HEK293 (cell line): Measurements from ENCODE around the gene CSPG4.

Experiments
- BCL11B ChIP-seq: fragments of 450-650 bp; formaldehyde crosslinking; IDR thresholded peaks from 2 replicates; pipeline ENCODE4 v1.5.1; 2016; ENCODE audit warnings: low read depth, missing biosample characterization, missing genetic modification characterization
- FEZF1 ChIP-seq: fragments of 450-650 bp; formaldehyde crosslinking; IDR thresholded peaks from 2 replicates; pipeline ENCODE4 v1.5.1; 2016; ENCODE audit warnings: missing biosample characterization, missing genetic modification characterization
- GLIS1 ChIP-seq: fragments of 450-650 bp; formaldehyde crosslinking; IDR thresholded peaks from 2 replicates; pipeline ENCODE4 v1.5.1; 2016; ENCODE audit warnings: missing biosample characterization, missing genetic modification characterization
- MEIS1 ChIP-seq: sonication (generic); formaldehyde crosslinking; IDR thresholded peaks from 2 replicates; pipeline ENCODE4 v1.8.1; 2022; ENCODE audit warnings: missing genetic modification reagents, mild to moderate bottlenecking, borderline replicate concordance
- PATZ1 ChIP-seq: fragments of 450-650 bp; formaldehyde crosslinking; IDR thresholded peaks from 2 replicates; pipeline ENCODE4 v1.5.1; 2016; ENCODE audit warnings: missing biosample characterization, missing genetic modification characterization
- PBX3 ChIP-seq: sonication (generic); formaldehyde crosslinking; IDR thresholded peaks from 2 replicates; pipeline ENCODE4 v1.8.1; 2022; ENCODE audit warnings: mild to moderate bottlenecking, moderate library complexity, missing genetic modification reagents
- SP3 ChIP-seq: fragments of 450-650 bp; formaldehyde crosslinking; IDR thresholded peaks from 2 replicates; pipeline ENCODE4 v1.5.1; 2016; ENCODE audit warnings: missing biosample characterization, missing genetic modification characterization
- TRIM28 ChIP-seq: IDR thresholded peaks from 2 replicates; pipeline ENCODE4 v1.6.1; 2011; ENCODE audit warnings: low read length, control low read depth, borderline replicate concordance
- ZBTB11 ChIP-seq: fragments of 450-650 bp; formaldehyde crosslinking; conservative IDR thresholded peaks from 2 replicates; pipeline ENCODE4 v1.5.1; 2016; ENCODE audit warnings: low read depth, missing biosample characterization, missing genetic modification characterization
- ZBTB17 ChIP-seq: fragments of 450-650 bp; formaldehyde crosslinking; IDR thresholded peaks from 2 replicates; pipeline ENCODE4 v1.5.1; 2016; ENCODE audit warnings: missing biosample characterization, missing genetic modification characterization
- ZBTB26 ChIP-seq: fragments of 450-650 bp; formaldehyde crosslinking; optimal IDR thresholded peaks from 2 replicates; pipeline ENCODE3; 2016; ENCODE audit warnings: missing biosample characterization, mild to moderate bottlenecking, missing genetic modification characterization
- ZBTB49 ChIP-seq: fragments of 450-650 bp; formaldehyde crosslinking; IDR thresholded peaks from 2 replicates; pipeline ENCODE4 v1.5.1; 2016; ENCODE audit warnings: missing biosample characterization, missing genetic modification characterization, low read depth
- ZNF140 ChIP-seq: fragments of 450-650 bp; formaldehyde crosslinking; IDR thresholded peaks from 2 replicates; pipeline ENCODE4 v1.5.1; 2016; ENCODE audit warnings: missing biosample characterization, missing genetic modification characterization
- ZNF157 ChIP-seq: fragments of 450-650 bp; formaldehyde crosslinking; IDR thresholded peaks from 2 replicates; pipeline ENCODE4 v1.5.1; 2016; ENCODE audit warnings: missing biosample characterization, missing genetic modification characterization
- ZNF24 ChIP-seq: fragments of 450-650 bp; formaldehyde crosslinking; IDR thresholded peaks from 2 replicates; pipeline ENCODE4 v1.5.1; 2016; ENCODE audit warnings: missing biosample characterization, missing genetic modification characterization
- ZNF350 ChIP-seq: fragments of 450-650 bp; formaldehyde crosslinking; IDR thresholded peaks from 2 replicates; pipeline ENCODE4 v1.5.0; 2017; ENCODE audit warnings: missing biosample characterization, mild to moderate bottlenecking, missing genetic modification characterization
- ZNF362 ChIP-seq: fragments of 450-650 bp; formaldehyde crosslinking; IDR thresholded peaks from 2 replicates; pipeline ENCODE4 v1.5.1; 2016; ENCODE audit warnings: missing biosample characterization, missing genetic modification characterization
- ZNF423 ChIP-seq: fragments of 450-650 bp; formaldehyde crosslinking; IDR thresholded peaks from 2 replicates; pipeline ENCODE4 v1.5.1; 2016; ENCODE audit warnings: missing biosample characterization, missing genetic modification characterization
- ZNF449 ChIP-seq: fragments of 450-650 bp; formaldehyde crosslinking; IDR thresholded peaks from 2 replicates; pipeline ENCODE4 v1.5.1; 2017; ENCODE audit warnings: missing biosample characterization, mild to moderate bottlenecking, missing genetic modification characterization, moderate library complexity
- ZNF473 ChIP-seq: fragments of 450-650 bp; formaldehyde crosslinking; IDR thresholded peaks from 2 replicates; pipeline ENCODE4 v1.5.1; 2017; ENCODE audit warnings: missing biosample characterization, missing genetic modification characterization
- ZNF548 ChIP-seq: fragments of 450-650 bp; formaldehyde crosslinking; IDR thresholded peaks from 2 replicates; pipeline ENCODE4 v1.5.1; 2016; ENCODE audit warnings: missing biosample characterization, missing genetic modification characterization
- ZNF624 ChIP-seq: fragments of 450-650 bp; formaldehyde crosslinking; IDR thresholded peaks from 2 replicates; pipeline ENCODE4 v1.5.1; 2017; ENCODE audit warnings: missing biosample characterization, missing genetic modification characterization
- ZNF777 ChIP-seq: fragments of 450-650 bp; formaldehyde crosslinking; IDR thresholded peaks from 2 replicates; pipeline ENCODE4 v1.5.1; 2017; ENCODE audit warnings: missing biosample characterization, missing genetic modification characterization, borderline replicate concordance
- ZSCAN4 ChIP-seq: fragments of 450-650 bp; formaldehyde crosslinking; IDR thresholded peaks from 2 replicates; pipeline ENCODE4 v1.5.1; 2017; ENCODE audit warnings: missing biosample characterization, missing genetic modification characterization

The CSPG4 gene

GRCh38 chr15:75625542-75626347 is 86.9 kb downstream of the CSPG4 start, which contains the start of gene SNUPN (continued):
- TF ChIP-seq ZBTB11 (tag by site-specific recombination) (peak; percentile 97), ZBTB26 (tag by site-specific recombination) (peak; percentile 94), ZNF449 (tag by site-specific recombination) (no peak), FEZF1 (0 out of 2 replicates have a peak, but pooled peaks have one; percentile 10), BCL11B (peak; percentile 75; the same call in 1 of the 2 replicates), PBX3 (CRISPR knock-in tag) (peak; percentile 77; the same call in 1 of the 2 replicates), ZBTB49 (peak; percentile 98), ZNF140 (tag by site-specific recombination) (no peak), GLIS1 (tag by site-specific recombination) (peak; percentile 81), PATZ1 (tag by site-specific recombination) (peak; percentile 99), ZNF548 (tag by site-specific recombination) (no peak), MEIS1 (CRISPR knock-in tag) (no peak), ZSCAN4 (no peak), ZNF473 (no peak), ZNF362 (no peak), ZNF350 (tag by site-specific recombination) (no peak), SP3 (peak; percentile 98), ZNF24 (tag by site-specific recombination) (no peak; the same call in 1 of the 2 replicates), ZNF157 (tag by site-specific recombination) (no peak), ZNF624 (tag by site-specific recombination) (no peak), ZNF423 (peak; percentile 41; the same call in 1 of the 2 replicates), TRIM28 (peak; percentile 37; the same call in 1 of the 2 replicates), ZNF777 (tag by site-specific recombination) (no peak), ZBTB17 (tag by site-specific recombination) (peak; percentile 97)
